ENCODE results near the gene SRCIN1.
"Not testable (repeated sequence)": the region's sequence is repeated elsewhere in the genome, so short reads cannot be mapped to it uniquely, and the experiment has no call there.

The SRCIN1 gene

GRCh38 chr17:38497656-38498055 lies 108.1 kb downstream of the SRCIN1 start:
- not testable (repeated sequence) for H3K4me2 ChIP-seq (ENCODE audit: low read length, poor library complexity, severe bottlenecking); H2BK12ac ChIP-seq (ENCODE audit: low read length in 2 of 2); H3K18ac ChIP-seq (ENCODE audit: low read depth in 1 of 2, low read length in 2 of 2); H3K27ac ChIP-seq (ENCODE audit: low read length, poor library complexity, severe bottlenecking); H3K4ac ChIP-seq (ENCODE audit: low read depth in 1 of 2, low read length in 2 of 2); H3K14ac ChIP-seq (ENCODE audit: low read length in 2 of 2); DNase-seq; H3K23ac ChIP-seq (ENCODE audit: low read length in 2 of 2); H3K9ac ChIP-seq (ENCODE audit: low read length); H2AFZ ChIP-seq (ENCODE audit: low read depth, low read length); H2BK120ac ChIP-seq (ENCODE audit: low read depth, low read length); H4K91ac ChIP-seq (ENCODE audit: low read length); H3K4me1 ChIP-seq (ENCODE audit: control insufficient read depth, insufficient read depth, low read depth, low read length); H2AK5ac ChIP-seq (ENCODE audit: low read length, severe bottlenecking); H2BK5ac ChIP-seq (ENCODE audit: low read depth, low read length, poor library complexity, severe bottlenecking); H3K27me3 ChIP-seq (ENCODE audit: control insufficient read depth in 1 of 2, insufficient read depth in 1 of 2, low read length in 2 of 2); H3K4me3 ChIP-seq (ENCODE audit: insufficient read depth in 1 of 2, low read depth in 1 of 2, low read length in 2 of 2); H2BK15ac ChIP-seq (ENCODE audit: low read depth, poor library complexity, severe bottlenecking); H4K8ac ChIP-seq (ENCODE audit: low read length); H3K9me3 ChIP-seq (ENCODE audit: control insufficient read depth, low read length)
- Histone ChIP-seq H3K79me1 (replicated peaks; ENCODE audit: low read length, poor library complexity, severe bottlenecking) (peaks cover 29% of the 10 kb centered on the region), H3K36me3 (ENCODE audit: control insufficient read depth in 1 of 2, insufficient read depth in 2 of 2, low read depth in 1 of 2, low read length in 2 of 2) (peaks cover 73 to 75% of the 10 kb centered on the region in 2 experiments)
- WGBS: over 99% methylated on average over 7 of the region's 10 CpGs

GRCh38 chr17:38494152-38494551 lies 111.6 kb downstream of the SRCIN1 start:
- not testable (repeated sequence) for H2BK120ac ChIP-seq (ENCODE audit: low read depth, low read length); H2BK5ac ChIP-seq (ENCODE audit: low read depth, low read length, poor library complexity, severe bottlenecking); H3K4me1 ChIP-seq (ENCODE audit: control insufficient read depth, insufficient read depth, low read depth, low read length); H3K23ac ChIP-seq (ENCODE audit: low read length in 2 of 2); H3K4me3 ChIP-seq (ENCODE audit: insufficient read depth in 1 of 2, low read depth in 1 of 2, low read length in 2 of 2); H4K8ac ChIP-seq (ENCODE audit: low read length); H3K4me2 ChIP-seq (ENCODE audit: low read length, poor library complexity, severe bottlenecking); H3K9me3 ChIP-seq (ENCODE audit: control insufficient read depth, low read length); H3K4ac ChIP-seq (ENCODE audit: low read depth in 1 of 2, low read length in 2 of 2); H3K18ac ChIP-seq (ENCODE audit: low read depth in 1 of 2, low read length in 2 of 2); H2AFZ ChIP-seq (ENCODE audit: low read depth, low read length); H2BK15ac ChIP-seq (ENCODE audit: low read depth, poor library complexity, severe bottlenecking); H3K27ac ChIP-seq (ENCODE audit: low read length, poor library complexity, severe bottlenecking); DNase-seq; H4K91ac ChIP-seq (ENCODE audit: low read length); H2BK12ac ChIP-seq (ENCODE audit: low read length in 2 of 2); H3K27me3 ChIP-seq (ENCODE audit: control insufficient read depth in 1 of 2, insufficient read depth in 1 of 2, low read length in 2 of 2); H2AK5ac ChIP-seq (ENCODE audit: low read length, severe bottlenecking); H3K14ac ChIP-seq (ENCODE audit: low read length in 2 of 2); H3K9ac ChIP-seq (ENCODE audit: low read length)
- 98% methylated on average over 12 of the region's 16 CpGs for WGBS
- peaks cover 35% of the 10 kb centered on the region for H3K79me1 ChIP-seq (replicated peaks; ENCODE audit: low read length, poor library complexity, severe bottlenecking)
- peaks cover 77 to 84% of the 10 kb centered on the region in 2 experiments for H3K36me3 ChIP-seq (ENCODE audit: control insufficient read depth in 1 of 2, insufficient read depth in 2 of 2, low read depth in 1 of 2, low read length in 2 of 2)

GRCh38 chr17:38492067-38493040 lies 113.4 kb downstream of the SRCIN1 start:
- H2BK15ac ChIP-seq (ENCODE audit: low read depth, poor library complexity, severe bottlenecking); H4K91ac ChIP-seq (ENCODE audit: low read length); H3K18ac ChIP-seq (ENCODE audit: low read depth in 1 of 2, low read length in 2 of 2); H2AFZ ChIP-seq (ENCODE audit: low read depth, low read length); H3K27me3 ChIP-seq (ENCODE audit: control insufficient read depth in 1 of 2, insufficient read depth in 1 of 2, low read length in 2 of 2); H3K14ac ChIP-seq (ENCODE audit: low read length in 2 of 2); H2AK5ac ChIP-seq (ENCODE audit: low read length, severe bottlenecking); H2BK12ac ChIP-seq (ENCODE audit: low read length in 2 of 2); H3K9me3 ChIP-seq (ENCODE audit: control insufficient read depth, low read length); H2BK5ac ChIP-seq (ENCODE audit: low read depth, low read length, poor library complexity, severe bottlenecking); H3K4me3 ChIP-seq (ENCODE audit: insufficient read depth in 1 of 2, low read depth in 1 of 2, low read length in 2 of 2); H3K4ac ChIP-seq (ENCODE audit: low read depth in 1 of 2, low read length in 2 of 2); H3K27ac ChIP-seq (ENCODE audit: low read length, poor library complexity, severe bottlenecking); H2BK120ac ChIP-seq (ENCODE audit: low read depth, low read length); H3K23ac ChIP-seq (ENCODE audit: low read length in 2 of 2); H3K4me1 ChIP-seq (ENCODE audit: control insufficient read depth, insufficient read depth, low read depth, low read length); H3K9ac ChIP-seq (ENCODE audit: low read length); H3K4me2 ChIP-seq (ENCODE audit: low read length, poor library complexity, severe bottlenecking); H4K8ac ChIP-seq (ENCODE audit: low read length): not testable (repeated sequence)
- H3K36me3 ChIP-seq (ENCODE audit: control insufficient read depth in 1 of 2, insufficient read depth in 2 of 2, low read depth in 1 of 2, low read length in 2 of 2): peaks cover 64 to 71% of the 10 kb centered on the region in 2 experiments
- DNase-seq: peak; percentile 87
- WGBS: 70% methylated on average over 11 of the region's 14 CpGs
- H3K79me1 ChIP-seq (replicated peaks; ENCODE audit: low read length, poor library complexity, severe bottlenecking): peaks cover 22% of the 10 kb centered on the region

GRCh38 chr17:38491346-38492066 lies 114.2 kb downstream of the SRCIN1 start:
- not testable (repeated sequence) for H4K91ac ChIP-seq (ENCODE audit: low read length); H3K23ac ChIP-seq (ENCODE audit: low read length in 2 of 2); H3K9ac ChIP-seq (ENCODE audit: low read length); H2AFZ ChIP-seq (ENCODE audit: low read depth, low read length); H3K14ac ChIP-seq (ENCODE audit: low read length in 2 of 2); H3K4me3 ChIP-seq (ENCODE audit: insufficient read depth in 1 of 2, low read depth in 1 of 2, low read length in 2 of 2); H2AK5ac ChIP-seq (ENCODE audit: low read length, severe bottlenecking); H3K4ac ChIP-seq (ENCODE audit: low read depth in 1 of 2, low read length in 2 of 2); H4K8ac ChIP-seq (ENCODE audit: low read length); DNase-seq; H2BK12ac ChIP-seq (ENCODE audit: low read length in 2 of 2); H3K4me2 ChIP-seq (ENCODE audit: low read length, poor library complexity, severe bottlenecking); H2BK120ac ChIP-seq (ENCODE audit: low read depth, low read length); H3K27ac ChIP-seq (ENCODE audit: low read length, poor library complexity, severe bottlenecking); H3K9me3 ChIP-seq (ENCODE audit: control insufficient read depth, low read length); H2BK5ac ChIP-seq (ENCODE audit: low read depth, low read length, poor library complexity, severe bottlenecking); H3K18ac ChIP-seq (ENCODE audit: low read depth in 1 of 2, low read length in 2 of 2); H3K4me1 ChIP-seq (ENCODE audit: control insufficient read depth, insufficient read depth, low read depth, low read length); H3K27me3 ChIP-seq (ENCODE audit: control insufficient read depth in 1 of 2, insufficient read depth in 1 of 2, low read length in 2 of 2); H2BK15ac ChIP-seq (ENCODE audit: low read depth, poor library complexity, severe bottlenecking)
- Histone ChIP-seq H3K79me1 (replicated peaks; ENCODE audit: low read length, poor library complexity, severe bottlenecking) (peaks cover 19% of the 10 kb centered on the region), H3K36me3 (ENCODE audit: control insufficient read depth in 1 of 2, insufficient read depth in 2 of 2, low read depth in 1 of 2, low read length in 2 of 2) (peaks cover 61 to 72% of the 10 kb centered on the region in 2 experiments)
- 94% methylated on average over 19 of the region's 19 CpGs for WGBS
